GM20000 (cell line): ENCODE data around the gene BAZ1B.
"Not testable (repeated sequence)": the region's sequence is repeated elsewhere in the genome, so short reads cannot be mapped to it uniquely, and the experiment has no call there.

Experiments
- DNase-seq: peaks from one replicate; pipeline ENCODE4 v3.0.0; 2012; ENCODE audit warnings: low spot score
- CTCF ChIP-seq: IDR thresholded peaks from 2 replicates; pipeline ENCODE4 v1.5.1; 2012; ENCODE audit warnings: mild to moderate bottlenecking, control low read depth; ENCODE audit errors: extremely low read depth, missing control alignments

Gene BAZ1B

DNA sequence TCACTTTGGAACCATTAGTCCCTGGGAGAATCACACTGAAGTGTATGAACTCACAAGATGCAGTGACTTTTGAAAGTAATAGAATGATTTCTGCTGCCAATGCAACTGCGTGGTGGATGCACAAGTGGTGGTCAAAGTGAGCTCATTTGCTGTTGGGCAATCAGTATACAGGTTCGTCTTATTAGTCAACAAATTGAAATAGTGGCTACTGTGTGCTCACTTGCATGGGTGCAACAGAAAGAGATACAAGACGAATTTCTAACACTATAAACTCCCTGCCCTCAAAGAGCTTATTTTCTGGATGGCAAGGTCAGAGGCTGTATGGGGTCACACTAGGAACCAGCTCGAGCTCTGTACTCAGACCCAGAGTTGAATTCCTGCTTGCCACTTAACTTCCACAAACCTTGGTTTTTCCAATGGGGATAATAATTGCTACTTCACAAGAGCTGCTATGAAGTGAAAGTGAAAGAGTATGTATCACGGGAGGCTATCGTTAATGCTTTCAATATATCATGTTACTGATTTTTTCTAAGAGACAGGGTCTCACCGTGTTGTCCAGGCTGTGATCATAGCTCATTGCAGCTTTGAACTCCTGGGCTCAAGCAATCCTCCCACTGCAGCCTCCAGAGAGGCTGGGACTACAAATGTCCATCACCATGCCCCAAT, 43.7 kb upstream of the BAZ1B start:
- TF ChIP-seq CTCF = no peak
- no peak for DNase-seq

DNA sequence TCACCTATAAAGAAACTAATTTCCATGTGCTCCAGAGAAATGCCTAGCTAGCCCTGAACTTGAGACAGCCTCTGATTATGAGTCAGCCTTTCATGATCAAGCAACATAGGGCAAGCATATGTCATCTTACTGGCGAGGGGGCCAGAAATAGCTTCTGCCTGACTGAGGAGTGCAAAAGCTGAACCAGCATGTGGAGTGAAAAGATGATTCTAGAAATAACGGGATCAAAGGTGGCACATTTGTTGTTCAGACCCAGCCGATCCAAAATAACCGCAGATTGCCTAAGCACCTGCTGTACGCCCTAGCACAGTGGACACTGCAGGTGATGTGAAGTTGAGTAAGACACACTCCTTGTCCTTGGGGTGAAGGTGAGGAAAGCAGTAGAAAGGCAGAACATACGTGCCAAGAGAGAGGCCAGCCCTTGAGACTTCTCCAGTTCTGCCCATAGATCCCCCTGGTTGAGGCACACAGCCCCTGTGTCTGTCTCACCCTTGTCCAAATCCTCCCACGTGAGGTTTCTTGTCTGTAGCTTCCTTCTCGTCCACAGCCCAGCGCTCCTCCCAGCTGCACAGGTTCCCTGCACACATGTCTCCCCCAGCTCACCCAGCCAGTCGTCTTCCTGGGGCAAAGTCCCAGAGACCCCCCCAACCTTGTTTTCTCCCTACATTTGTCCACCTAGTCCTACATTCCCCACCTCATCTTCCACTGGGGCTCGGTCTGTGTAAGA, 38.2 kb upstream of the BAZ1B start:
- no peak for TF ChIP-seq CTCF
- DNase-seq = peak; percentile 48

- no peak for TF ChIP-seq CTCF
- peak; percentile 97 for DNase-seq
Observed at GRCh38 chr7:73557397-73558257, 35.5 kb upstream of the BAZ1B start, which contains the start of gene BCL7B. Gene BCL7B (minus strand): TSS chr7:73557690. CDS start chr7:73557578, 112 bp downstream.

DNA sequence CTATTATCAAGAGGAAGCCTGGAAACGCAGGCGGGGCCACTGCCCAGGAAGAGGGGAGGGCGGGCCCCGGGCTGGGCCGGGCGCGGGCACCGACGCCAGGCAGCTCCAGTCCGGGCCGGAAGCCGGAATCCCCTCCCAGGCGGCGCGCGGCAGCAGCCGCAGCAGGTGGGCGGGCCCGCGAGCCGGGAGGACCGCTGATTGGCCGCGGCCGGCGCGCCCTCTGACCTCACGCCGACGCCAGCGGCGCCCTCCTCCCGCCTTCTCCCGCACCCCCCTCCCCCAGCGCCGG, 35.0 kb upstream of the BAZ1B start:
- DNase-seq = peak; percentile 99
- TF ChIP-seq CTCF = no peak

- no peak for DNase-seq
- no peak for TF ChIP-seq CTCF
Observed at GRCh38 chr7:73556208-73557107, 34.4 kb upstream of the BAZ1B start.

DNA sequence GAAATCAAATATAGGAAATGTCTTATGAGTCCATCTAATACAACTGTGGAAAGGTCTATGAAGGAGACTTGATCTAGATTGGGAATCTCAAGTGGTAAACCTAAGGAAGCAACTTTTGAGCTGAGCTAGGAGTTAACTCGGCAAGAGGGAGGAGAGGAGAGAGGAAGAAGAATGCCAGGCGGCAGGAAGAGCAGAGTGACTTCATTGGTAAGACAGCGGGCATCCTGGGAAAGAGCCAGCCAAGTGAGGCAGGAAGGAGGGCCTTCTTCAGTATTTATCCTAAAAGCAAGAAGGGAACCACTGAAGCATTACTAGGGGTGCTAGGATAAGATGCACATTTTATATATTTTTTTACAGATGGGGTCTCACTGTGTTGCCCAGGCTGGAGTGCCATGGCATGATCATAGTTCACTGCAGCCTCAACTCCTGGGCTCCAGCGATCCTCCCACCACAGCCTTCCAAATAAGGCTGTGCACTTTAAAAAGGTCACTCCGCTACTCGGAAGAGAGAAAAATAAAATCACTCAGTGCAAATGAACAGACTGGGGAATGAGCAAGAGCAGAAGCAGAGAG, 33.4 kb upstream of the BAZ1B start:
- no peak for DNase-seq

DNA sequence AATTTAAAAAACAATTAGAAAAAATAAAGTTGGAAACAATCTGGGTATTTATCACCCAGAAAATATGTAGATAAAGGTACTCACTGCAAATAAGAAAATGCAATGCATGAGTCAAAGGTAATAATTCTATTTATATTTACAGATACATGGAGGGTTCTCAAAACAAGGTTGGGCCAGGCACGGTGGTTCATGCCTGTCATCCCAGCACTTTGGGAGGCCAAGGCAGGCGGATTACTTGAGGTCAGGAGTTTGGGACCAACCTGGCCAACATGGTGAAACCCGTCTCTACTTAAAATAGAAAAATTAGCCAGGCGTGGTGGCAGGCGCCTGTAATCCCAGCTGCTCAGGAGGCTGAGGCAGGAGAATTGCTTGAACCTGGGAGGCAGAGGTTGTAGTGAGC, 28.0 kb upstream of the BAZ1B start:
- not testable (repeated sequence) for DNase-seq

More for the DNA sequence above, 33.4 kb upstream of the BAZ1B start:
- TF ChIP-seq CTCF = no peak
